NB4 (cell line): Measurements from ENCODE around the gene SIRPB2.

Source experiments
- DNase-seq: peaks from one replicate; pipeline ENCODE4 v3.0.0; 2010; ENCODE audit warnings: low read depth
- H3K4me3 ChIP-seq: one replicate; pipeline ENCODE4 v1.5.1; 2011; ENCODE audit warnings: mild to moderate bottlenecking, low read depth, low read length, moderate library complexity
- CTCF ChIP-seq: IDR thresholded peaks from one replicate; pipeline ENCODE4 v1.5.1; 2012; ENCODE audit warnings: low read depth, low read length
- MAX ChIP-seq: IDR thresholded peaks from 2 replicates; pipeline ENCODE4 v1.6.1; 2011; ENCODE audit warnings: low read depth, low read length
- MYC ChIP-seq: IDR thresholded peaks from 2 replicates; pipeline ENCODE4 v1.6.1; 2011; ENCODE audit warnings: low read depth, low read length
- POLR2A ChIP-seq: IDR thresholded peaks from 2 replicates; pipeline ENCODE4 v1.6.1; 2011; ENCODE audit warnings: mild to moderate bottlenecking; ENCODE audit not compliant: insufficient read length; ENCODE audit errors: extremely low read depth

SIRPB2 gene

GRCh38 chr20:1465470-1466210 lies 25.6 kb downstream of the SIRPB2 start:
- TF ChIP-seq MAX, result no peak
- TF ChIP-seq CTCF, result no peak
- no peak for TF ChIP-seq POLR2A
- no peak for TF ChIP-seq MYC
- DNase-seq, result no peak
- H3K4me3 ChIP-seq, result peak overlapping the region; percentile 76

GRCh38 chr20:1463971-1464570 lies 27.1 kb downstream of the SIRPB2 start:
- peak overlapping the region; percentile 76 for H3K4me3 ChIP-seq
- no peak for TF ChIP-seq MAX
- TF ChIP-seq POLR2A, result no peak
- TF ChIP-seq CTCF, result no peak
- no peak for TF ChIP-seq MYC
- DNase-seq, result peak; percentile 45

- TF ChIP-seq CTCF (no peak), POLR2A (no peak), MYC (no peak), MAX (no peak)
- no peak overlapping the region for H3K4me3 ChIP-seq
- peak; percentile 57 for DNase-seq
Measured at GRCh38 chr20:1462834-1463233, 28.4 kb downstream of the SIRPB2 start.

- DNase-seq, result no peak
- no peak for TF ChIP-seq CTCF
- TF ChIP-seq POLR2A, result no peak
- TF ChIP-seq MAX, result no peak
- TF ChIP-seq MYC, result no peak
- H3K4me3 ChIP-seq, result no peak overlapping the region
Measured at GRCh38 chr20:1462001-1462400, 29.2 kb downstream of the SIRPB2 start.

GRCh38 chr20:1460275-1460674 lies 30.9 kb downstream of the SIRPB2 start:
- no peak overlapping the region for H3K4me3 ChIP-seq
- TF ChIP-seq MAX (no peak), CTCF (no peak), POLR2A (no peak), MYC (no peak)
- DNase-seq, result no peak
